Aorta (tissue), 5 donors: Measurements from ENCODE around the gene SUV39H2. TPM values are rescaled to one million over a fixed set of nuclear protein-coding genes. Genes with fewer than 3 reads are reported as not detected.
A peak's percentile ranks its signal among the peaks of the same experiment; 100 is the strongest.

Experiments
- ATAC-seq: fragments of 200-7000 bp; cut with Tn5 transposase; one replicate; pipeline ENCODE4 v1.9.1; 2022; ENCODE audit warnings: moderate library complexity; ENCODE audit not compliant: low FRiP score
- DNase-seq, 2 donors: peaks; one replicate each; pipeline ENCODE4 v3.0.0-alpha.2; 2020
- H3K27ac ChIP-seq, 2 donors: one replicate each; pipeline ENCODE4 v1.5.1; 2013; ENCODE audit warnings: low read length in 2 of 2, mild to moderate bottlenecking in 2 of 2, moderate library complexity in 2 of 2, control low read depth in 1 of 2, inconsistent platforms in 1 of 2, low read depth in 1 of 2
- H3K27me3 ChIP-seq, 2 donors: one replicate each; pipeline ENCODE4 v1.6.1; 2013; ENCODE audit warnings: control low read depth in 1 of 2, low read length in 1 of 2, mild to moderate bottlenecking in 1 of 2, moderate library complexity in 1 of 2; ENCODE audit not compliant: insufficient read depth in 2 of 2, control insufficient read depth in 1 of 2
- H3K36me3 ChIP-seq, 2 donors: one replicate each; pipeline ENCODE4 v1.6.1; 2013; ENCODE audit warnings: control low read depth in 1 of 2, low read length in 1 of 2, mild to moderate bottlenecking in 1 of 2; ENCODE audit not compliant: insufficient read depth in 2 of 2, control insufficient read depth in 1 of 2
- H3K4me1 ChIP-seq, 2 donors: one replicate each; pipeline ENCODE4 v1.6.1; 2013; ENCODE audit warnings: low read length in 2 of 2, control low read depth in 1 of 2, mild to moderate bottlenecking in 1 of 2, moderate library complexity in 1 of 2; ENCODE audit not compliant: insufficient read depth in 2 of 2, control insufficient read depth in 1 of 2
- H3K4me3 ChIP-seq, 2 donors: one replicate each; pipeline ENCODE4 v1.5.1; 2013; ENCODE audit warnings: low read length in 2 of 2, control low read depth in 1 of 2, mild to moderate bottlenecking in 1 of 2
- H3K9me3 ChIP-seq: one replicate; pipeline ENCODE4 v1.6.1; 2013; ENCODE audit warnings: mild to moderate bottlenecking, low read length; ENCODE audit not compliant: control insufficient read depth
- WGBS, 2 donors: extraction: QIAGEN DNeasy Blood & Tissue Kit; methylation state at CpG; one replicate each; pipeline ENCODE4 v1.1.7; 2013; 5-methylcytosine and 5-hydroxymethylcytosine counted together
- intact Hi-C, 2 donors: fragments of 100-400 bp; cut with DNase I; formaldehyde crosslinking; loops; one replicate each; pipeline versions ENCODE4 v1.14.2 to v1.15.0; 2022
- long read RNA-seq, 2 donors: library from polyadenylated mRNA; unstranded; transcript quantifications; one replicate each; pipeline ENCODE4 v2.0.0, GENCODE V29; 2020 to 2021
- polyA plus RNA-seq, 2 donors: library from polyadenylated mRNA; stranded (reverse); fragments of 200-250 nt; gene quantifications; one replicate each; pipeline ENCODE4 v1.2.3, GENCODE V29; 2013
- total RNA-seq, 2 donors: library from RNA; stranded (reverse); fragmentation: NEBNext Ultra II Directional; extraction: Animal tissue kit (Norgen Biotek cat#: 25700); gene quantifications; one replicate each; pipeline ENCODE4 v1.2.1, GENCODE V29; 2021
- donor health status: healthy with polysubstance abuse.
- donor health status: Bipolar disorder and iron deficiency.
- donor health status: DM: no; HTN: no; CAD: no.
- donor health status: DM: no; HTN: no; CAD: no.
- donor health status: DM: yes; HTN: yes; CAD: no.

SUV39H2 gene
- 1 to 10 TPM; 5.2 to 8.0 TPM for total RNA-seq
- 1 to 10 TPM; 1.1 to 3.0 TPM for polyA plus RNA-seq
- long read RNA-seq, donor 1, partial matches to known transcripts, result 0 of 7 reads
- long read RNA-seq, donor 1, other reads (novel, unspliced or antisense), result 3 of 7 reads
- long read RNA-seq, donor 2, partial matches to known transcripts, result 0 of 2 reads
- long read RNA-seq, donor 2, other reads (novel, unspliced or antisense), result 0 of 2 reads

DNA sequence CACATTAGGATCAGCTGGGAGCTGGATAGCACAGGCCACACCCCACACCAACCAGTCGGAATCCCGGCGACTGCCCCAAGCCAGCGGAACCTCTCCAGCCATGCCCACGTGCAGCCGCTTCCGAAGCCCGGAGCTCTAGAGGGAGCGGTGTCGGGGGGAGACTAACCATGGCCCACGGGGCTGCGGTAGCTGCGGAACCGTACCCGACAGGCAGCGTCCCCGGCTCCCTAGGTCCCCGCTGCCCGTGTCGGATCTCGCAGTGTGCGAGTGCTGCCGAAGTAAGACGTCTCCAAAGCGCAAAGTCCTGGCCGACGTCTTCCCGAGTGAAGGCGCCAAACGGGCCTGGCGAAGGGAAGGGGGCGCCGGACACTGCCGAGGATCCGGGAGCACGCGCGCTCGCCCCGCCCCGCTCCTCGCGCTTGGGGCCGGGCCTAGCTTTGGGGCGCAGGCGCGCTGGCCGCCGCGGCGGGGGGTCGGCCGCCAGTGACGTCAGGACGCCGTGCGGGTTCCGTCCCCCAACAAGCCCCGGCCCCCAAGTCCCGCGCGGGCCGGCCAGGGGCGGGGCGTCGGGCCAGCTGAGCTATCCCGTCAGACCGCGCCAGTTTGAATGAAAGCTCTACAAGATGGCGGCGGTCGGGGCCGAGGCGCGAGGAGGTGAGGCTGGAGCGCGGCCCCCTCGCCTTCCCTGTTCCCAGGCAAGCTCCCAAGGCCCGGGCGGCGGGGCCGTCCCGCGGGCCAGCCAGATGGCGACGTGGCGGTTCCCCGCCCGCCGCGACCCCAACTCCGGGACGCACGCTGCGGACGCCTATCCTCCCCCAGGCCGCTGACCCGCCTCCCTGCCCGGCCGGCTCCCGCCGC, at the start of gene SUV39H2:
TSS of gene SUV39H2 (plus strand) at position 601 of the 858 bp plus-strand sequence. CDS start at position 624, 23 bp downstream.
- peak within 1 kb of the TSS; percentile 81 to 98 for H3K4me3 ChIP-seq
- no peaks in the 10 kb centered on the region for H3K4me1 ChIP-seq
- ATAC-seq, result peak; percentile 98
- peak within 1 kb of the TSS in 1 of 2 donors; percentile 60 for H3K27ac ChIP-seq
- DNase-seq, result peak; percentile 97 to 98
- WGBS, 2 donors, result 0% methylated on average over 66 to 102 of the region's 102 CpGs
- no peaks in the 10 kb centered on the region for H3K27me3 ChIP-seq
- no peaks in the 10 kb centered on the region for H3K36me3 ChIP-seq
- H3K9me3 ChIP-seq, result no peaks in the 10 kb centered on the region
- intact Hi-C loops, result loop anchor here in 1 of 2 donors (1.0 to 10.0 kb wide), 3 partner anchors 40 to 216 kb away; partner anchors contain the start of genes CDNF, DCLRE1C, HSPA14 and MSANTD7

DNA sequence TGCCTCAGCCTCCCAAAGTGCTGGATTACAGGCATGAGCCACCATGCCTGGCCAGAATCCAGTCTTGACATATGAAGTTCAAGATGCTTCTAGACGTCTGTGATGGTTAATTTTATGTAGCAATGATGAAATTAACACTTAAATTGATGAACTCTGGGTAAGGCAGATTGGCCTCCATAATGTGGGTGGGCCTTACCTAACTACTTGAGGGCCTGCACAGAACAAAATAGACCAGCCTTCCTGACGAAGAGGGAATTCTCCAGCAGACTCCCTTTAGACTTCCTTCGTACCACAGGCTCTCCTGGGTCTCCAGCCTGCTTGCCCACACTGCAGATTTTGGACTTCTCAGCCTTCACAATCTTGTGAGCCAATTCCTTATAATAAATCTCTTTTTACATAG, 45.6 kb upstream of the SUV39H2 start:
- no peaks in the 10 kb centered on the region for H3K4me1 ChIP-seq
- H3K9me3 ChIP-seq, result no peaks in the 10 kb centered on the region
- WGBS, 2 donors, result 77 to 79% methylated on average over 3 of the region's 3 CpGs
- no peak overlapping the region for H3K27ac ChIP-seq
- DNase-seq, result no peak
- no peaks in the 10 kb centered on the region for H3K27me3 ChIP-seq
- no peak overlapping the region for H3K4me3 ChIP-seq
- intact Hi-C loops, result no loop called here
- no peaks in the 10 kb centered on the region for H3K36me3 ChIP-seq
- no peak for ATAC-seq

DNA sequence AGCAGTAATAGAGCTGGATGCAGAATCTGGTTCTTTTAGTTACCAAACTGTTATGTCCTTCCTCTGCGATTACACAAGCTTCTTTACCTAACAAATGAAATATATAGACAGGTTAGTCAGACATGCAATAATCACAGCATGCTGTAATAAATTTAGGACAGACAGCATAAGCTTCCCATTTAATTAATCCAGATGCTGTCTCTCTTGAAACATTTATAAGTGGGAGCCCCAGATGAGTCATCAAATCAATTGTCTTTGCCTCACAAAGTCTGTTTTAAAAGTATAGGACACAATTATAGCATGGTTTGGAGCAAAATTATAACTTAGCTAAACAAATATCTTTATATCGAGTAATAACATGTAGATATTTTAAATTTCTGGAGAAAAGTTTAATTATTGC, 42.5 kb upstream of the SUV39H2 start:
- Histone ChIP-seq H3K9me3 (no peaks in the 10 kb centered on the region), H3K27me3 (no peaks in the 10 kb centered on the region), H3K4me3 (no peak overlapping the region), H3K27ac (no peak overlapping the region), H3K4me1 (no peaks in the 10 kb centered on the region), H3K36me3 (no peaks in the 10 kb centered on the region)
- WGBS, 2 donors, result 96 to 98% methylated on average over 2 of the region's 2 CpGs
- intact Hi-C loops, result loop anchor here in 1 of 2 donors (5.0 kb wide), 1 partner anchor 234 kb away; no protein-coding TSS in a partner anchor
- DNase-seq, result no peak
- no peak for ATAC-seq

- no peak for ATAC-seq
- DNase-seq, result no peak
- H3K27me3 ChIP-seq, result no peaks in the 10 kb centered on the region
- peaks cover 0 to under 1% of the 10 kb centered on the region in 2 donors for H3K36me3 ChIP-seq
- peak overlapping the region; percentile 53 to 55 for H3K4me3 ChIP-seq
- H3K27ac ChIP-seq, result peak overlapping the region; percentile 67 to 81
- H3K9me3 ChIP-seq, result no peaks in the 10 kb centered on the region
- no peaks in the 10 kb centered on the region for H3K4me1 ChIP-seq
- intact Hi-C loops, result loop anchor here in 1 of 2 donors (5.0 kb wide), 1 partner anchor 235 kb away; no protein-coding TSS in a partner anchor
- 16 to 19% methylated on average over 14 of the region's 14 CpGs for WGBS, 2 donors
These were observed 41.5 kb upstream of the SUV39H2 start for GRCh38 chr10:14837003-14837756.

GRCh38 chr10:14837757-14838581, 40.7 kb upstream of the SUV39H2 start, which contains the start of the genes CDNF, HSPA14 and MSANTD7:
CDNF (minus strand) TSS chr10:14838037; CDS start chr10:14837946, 91 bp downstream.
HSPA14 (plus strand) TSS chr10:14838306; CDS start chr10:14838403, 97 bp downstream.
MSANTD7 (plus strand) TSS chr10:14838306; CDS start chr10:14842285, 3,979 bp downstream.
- DNase-seq, result peak; percentile 99 to 100
- peaks cover 0 to 2% of the 10 kb centered on the region in 2 donors for H3K36me3 ChIP-seq
- intact Hi-C loops, result loop anchor here in 1 of 2 donors (1.0 to 5.0 kb wide), 2 partner anchors 40 to 236 kb away; partner anchors contain the start of gene SUV39H2
- peak within 1 kb of the TSS; percentile 67 to 92 for H3K27ac ChIP-seq
- no peaks in the 10 kb centered on the region for H3K9me3 ChIP-seq
- H3K27me3 ChIP-seq, result no peaks in the 10 kb centered on the region
- peak; percentile 99 for ATAC-seq
- H3K4me3 ChIP-seq, result peak within 1 kb of the TSS; percentile 81 to 93
- H3K4me1 ChIP-seq, result no peaks in the 10 kb centered on the region
- 0 to 1% methylated on average over 72 of the region's 72 CpGs for WGBS, 2 donors

DNA sequence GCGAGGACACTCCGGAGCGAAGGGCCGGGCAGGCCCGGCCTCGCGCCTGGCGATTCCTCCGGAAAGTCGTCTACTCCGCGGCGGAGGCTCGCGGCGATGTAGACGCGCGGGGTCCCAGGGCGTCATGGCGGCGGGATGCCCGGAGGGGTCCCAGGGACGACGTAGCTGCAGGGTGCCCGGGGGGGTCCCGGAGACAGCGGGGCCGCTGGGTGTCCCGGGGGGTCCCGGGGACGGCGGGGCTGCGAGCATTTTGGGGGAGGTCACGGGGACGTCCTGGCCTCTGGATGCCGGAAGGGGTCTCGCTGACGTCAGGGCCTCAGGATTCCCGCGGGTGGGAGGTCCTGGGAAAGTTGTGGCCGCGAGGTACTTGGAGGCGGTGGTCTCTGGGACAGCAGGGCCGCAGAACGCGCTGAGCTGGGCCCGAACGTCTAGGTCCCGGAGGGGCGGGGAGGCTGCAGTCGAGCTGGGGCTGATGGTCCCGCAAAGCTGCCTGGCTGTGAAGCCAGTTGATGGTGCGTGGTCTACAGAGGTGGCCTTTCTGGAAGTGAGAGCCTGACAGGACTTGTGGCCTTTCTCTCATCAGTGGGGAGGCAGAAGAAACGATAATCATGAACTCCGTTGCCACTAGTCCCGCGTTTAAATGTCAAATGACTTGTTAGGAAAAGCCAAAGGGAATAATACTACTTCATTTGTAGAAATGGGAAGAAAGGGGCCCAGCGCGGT, 39.9 kb upstream of the SUV39H2 start:
- no peaks in the 10 kb centered on the region for H3K27me3 ChIP-seq
- intact Hi-C loops, result loop anchor here in 1 of 2 donors (1.0 to 5.0 kb wide), 2 partner anchors 40 to 236 kb away; partner anchors contain the start of gene SUV39H2
- H3K4me3 ChIP-seq, result peak overlapping the region; percentile 81 to 93
- no peaks in the 10 kb centered on the region for H3K4me1 ChIP-seq
- no peaks in the 10 kb centered on the region for H3K9me3 ChIP-seq
- H3K27ac ChIP-seq, result peak overlapping the region; percentile 62 to 92
- peak; percentile 36 for ATAC-seq
- H3K36me3 ChIP-seq, result peaks cover 0 to 7% of the 10 kb centered on the region in 2 donors
- DNase-seq, result peak; percentile 56 to 77
- WGBS, 2 donors, result 1% methylated on average over 47 to 60 of the region's 60 CpGs

DNA sequence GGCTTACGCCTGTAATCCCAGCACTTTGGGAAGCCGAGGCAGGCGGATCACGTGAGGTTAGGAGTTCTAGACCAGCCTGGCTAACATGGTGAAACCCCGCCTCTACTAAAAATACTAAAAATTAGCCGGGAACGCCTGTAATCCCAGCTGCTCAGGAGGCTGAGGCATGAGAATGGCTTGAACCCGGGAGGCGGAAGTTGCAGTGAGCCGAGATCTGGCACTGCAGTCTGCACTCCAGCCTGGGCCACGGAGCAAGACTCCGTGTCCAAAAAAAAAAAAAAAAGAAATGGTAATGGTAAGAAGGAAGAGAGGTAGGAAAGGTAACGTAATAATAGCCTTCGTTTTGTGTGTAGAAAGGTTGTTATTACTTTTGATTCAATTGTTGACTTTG, 39.4 kb upstream of the SUV39H2 start:
- Histone ChIP-seq H3K4me1 (no peaks in the 10 kb centered on the region), H3K4me3 (peak overlapping the region; percentile 81 to 93), H3K27ac (peak overlapping the region in 1 of 2 donors; percentile 92), H3K9me3 (no peaks in the 10 kb centered on the region), H3K36me3 (peaks cover 0 to 7% of the 10 kb centered on the region in 2 donors), H3K27me3 (no peaks in the 10 kb centered on the region)
- 8 to 12% methylated on average over 14 of the region's 14 CpGs for WGBS, 2 donors
- DNase-seq (peak in 1 of 2 donors; percentile 68), ATAC-seq (no peak)
- intact Hi-C loops, result loop anchor here in 1 of 2 donors (5.0 kb wide), 1 partner anchor 237 kb away; no protein-coding TSS in a partner anchor
